ENCODE results near the gene TMEM212. TPM values are rescaled to one million over a fixed set of nuclear protein-coding genes. Genes with fewer than 3 reads are reported as not detected.

TMEM212 gene
- total and polyA plus RNA-seq, 2 experiments from 2014 or later: not detected

GRCh38 chr3:171907761-171908160 lies 64.6 kb downstream of the TMEM212 start:
- H3K4me3 ChIP-seq: no peak overlapping the region
- no peak overlapping the region for H3K27ac ChIP-seq
- H3K27me3 ChIP-seq: no peaks in the 10 kb centered on the region
- no peaks in the 10 kb centered on the region for H3K4me1 ChIP-seq (ENCODE audit: low read depth)
- no peak for TF ChIP-seq CTCF (IDR thresholded peaks at IDR 0.05; ENCODE audit: low read depth, low read length)
- no peaks in the 10 kb centered on the region for H3K36me3 ChIP-seq
- H3K9me3 ChIP-seq (ENCODE audit: low read depth): no peaks in the 10 kb centered on the region
- DNase-seq (ENCODE audit: low read depth in 1 of 2, low spot score in 1 of 2): no peak

- no peak overlapping the region for H3K27ac ChIP-seq
- TF ChIP-seq CTCF (IDR thresholded peaks at IDR 0.05; ENCODE audit: low read depth, low read length): no peak
- H3K9me3 ChIP-seq (ENCODE audit: low read depth): no peaks in the 10 kb centered on the region
- no peaks in the 10 kb centered on the region for H3K4me1 ChIP-seq (ENCODE audit: low read depth)
- no peak overlapping the region for H3K4me3 ChIP-seq
- H3K36me3 ChIP-seq: no peaks in the 10 kb centered on the region
- H3K27me3 ChIP-seq: no peaks in the 10 kb centered on the region
- DNase-seq (ENCODE audit: low read depth in 1 of 2, low spot score in 1 of 2): peak in 1 of 2 donors; percentile 25
Observed at GRCh38 chr3:171908731-171909130, 65.6 kb downstream of the TMEM212 start.

Other genes starting within 250 kb of the TMEM212 start
- gene PLD1, start 32.9 kb upstream of the TMEM212 start, total RNA-seq: 15.7 and 35.1 TPM in 2 replicates
- gene PLD1, start 32.9 kb upstream of the TMEM212 start, polyA plus RNA-seq: 18.3 and 35.2 TPM in 2 replicates
- 56.8 and 62.3 TPM in 2 replicates for gene FNDC3B, start 196.2 kb downstream of the TMEM212 start, total RNA-seq
- gene FNDC3B, start 196.2 kb downstream of the TMEM212 start, polyA plus RNA-seq: 52.2 and 55.2 TPM in 2 replicates

Measured in cardiac muscle cell (in vitro differentiated cells and primary cell).